ENCODE measurements around the gene TSKU.

GRCh38 chr11:76738618-76739240, 44.4 kb upstream of the TSKU start:
- no peak for TF ChIP-seq CTCF (IDR thresholded peaks at IDR 0.05)
- TF ChIP-seq POLR2A (IDR thresholded peaks at IDR 0.05) = no peak
